KG1 (cell line): ENCODE data around the gene CFAP20DC.
"Not testable (repeated sequence)": the region's sequence is repeated elsewhere in the genome, so short reads cannot be mapped to it uniquely, and the experiment has no call there.

Experiments used
- DNase-seq: peaks from one replicate; lab custom pipeline; 2025; lab: John Stamatoyannopoulos, UW

Gene CFAP20DC

DNA sequence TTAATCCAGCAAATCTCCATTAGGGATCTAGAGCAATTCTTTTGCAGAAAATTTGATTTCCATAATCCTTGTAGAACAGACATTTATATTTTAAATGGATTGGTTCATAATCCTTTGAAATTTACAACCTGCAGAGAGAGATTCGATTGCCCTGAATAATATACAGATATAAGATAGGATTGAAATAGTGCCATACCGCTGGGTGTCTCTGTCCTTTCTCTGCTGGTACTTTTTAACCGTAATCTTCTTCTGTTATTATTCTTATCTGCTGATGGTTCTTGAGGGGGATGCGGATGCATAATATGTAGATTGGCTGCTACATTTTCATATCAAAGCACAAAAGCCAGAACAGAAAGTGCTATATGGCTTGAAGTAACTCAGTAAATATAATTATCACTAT is 182.2 kb downstream of the CFAP20DC start:
- DNase-seq, result no peak

DNA sequence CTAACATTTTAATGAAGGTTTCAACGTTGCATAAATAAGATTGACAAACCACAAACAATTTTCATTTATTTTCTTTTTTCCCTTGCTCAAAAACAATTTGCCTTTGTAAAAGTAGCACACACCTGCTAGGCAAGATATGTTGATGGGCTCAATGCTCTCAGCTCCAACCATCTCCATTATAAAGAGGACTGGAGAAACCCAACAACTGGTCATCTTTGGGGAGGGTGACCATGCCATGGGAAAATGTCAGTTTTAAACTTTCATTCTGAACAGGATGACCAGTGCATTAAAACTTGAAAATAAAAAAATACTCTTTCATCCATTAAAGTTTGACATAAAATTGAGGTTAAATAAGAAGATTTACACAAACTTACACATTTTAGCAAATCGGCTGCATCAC is 183.7 kb downstream of the CFAP20DC start:
- no peak for DNase-seq

DNA sequence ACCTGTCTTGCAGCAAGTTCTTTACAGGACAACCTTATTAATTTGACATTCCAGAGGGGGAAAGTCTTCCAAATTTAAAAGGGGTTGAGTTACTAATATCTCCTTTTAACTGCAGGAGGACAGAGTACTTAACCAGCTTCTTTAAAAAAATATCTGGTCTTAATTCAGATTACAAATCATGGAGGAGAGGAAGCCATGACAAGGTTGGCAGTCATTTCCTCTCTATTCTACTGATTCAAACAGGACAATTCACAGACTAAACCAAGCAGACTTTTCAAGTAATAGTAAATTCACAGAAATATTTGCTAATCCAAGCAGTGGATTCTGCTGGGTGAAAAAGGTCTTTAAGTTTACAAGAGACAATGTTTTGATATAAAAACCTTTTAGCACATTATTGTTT is 185.3 kb downstream of the CFAP20DC start:
- no peak for DNase-seq

GRCh38 chr3:58863206-58863605 is 186.6 kb downstream of the CFAP20DC start:
- DNase-seq, result no peak

- no peak for DNase-seq
These were observed 188.3 kb downstream of the CFAP20DC start for GRCh38 chr3:58861551-58861950.

GRCh38 chr3:58858126-58858525 is 191.7 kb downstream of the CFAP20DC start:
- no peak for DNase-seq

GRCh38 chr3:58857402-58857801 is 192.4 kb downstream of the CFAP20DC start:
- no peak for DNase-seq

DNA sequence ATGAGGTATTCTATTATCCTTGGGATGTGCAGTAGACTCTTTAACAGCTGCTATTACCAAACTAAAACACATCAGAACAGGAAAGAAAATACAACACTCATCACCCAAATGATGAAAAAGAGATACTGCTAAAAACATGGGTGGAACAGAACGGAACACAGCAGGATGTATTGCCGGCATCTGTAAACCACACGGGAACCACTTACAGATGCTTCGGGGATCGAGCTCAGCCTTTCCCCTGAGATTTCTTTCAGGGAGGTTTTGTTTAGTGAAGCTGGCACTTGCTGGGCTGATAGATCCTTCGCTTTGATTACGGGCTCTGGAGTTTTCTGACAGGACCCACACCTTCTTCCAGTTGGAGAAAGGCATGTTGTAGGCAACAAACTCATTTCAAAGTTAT is 201.0 kb downstream of the CFAP20DC start:
- no peak for DNase-seq

DNA sequence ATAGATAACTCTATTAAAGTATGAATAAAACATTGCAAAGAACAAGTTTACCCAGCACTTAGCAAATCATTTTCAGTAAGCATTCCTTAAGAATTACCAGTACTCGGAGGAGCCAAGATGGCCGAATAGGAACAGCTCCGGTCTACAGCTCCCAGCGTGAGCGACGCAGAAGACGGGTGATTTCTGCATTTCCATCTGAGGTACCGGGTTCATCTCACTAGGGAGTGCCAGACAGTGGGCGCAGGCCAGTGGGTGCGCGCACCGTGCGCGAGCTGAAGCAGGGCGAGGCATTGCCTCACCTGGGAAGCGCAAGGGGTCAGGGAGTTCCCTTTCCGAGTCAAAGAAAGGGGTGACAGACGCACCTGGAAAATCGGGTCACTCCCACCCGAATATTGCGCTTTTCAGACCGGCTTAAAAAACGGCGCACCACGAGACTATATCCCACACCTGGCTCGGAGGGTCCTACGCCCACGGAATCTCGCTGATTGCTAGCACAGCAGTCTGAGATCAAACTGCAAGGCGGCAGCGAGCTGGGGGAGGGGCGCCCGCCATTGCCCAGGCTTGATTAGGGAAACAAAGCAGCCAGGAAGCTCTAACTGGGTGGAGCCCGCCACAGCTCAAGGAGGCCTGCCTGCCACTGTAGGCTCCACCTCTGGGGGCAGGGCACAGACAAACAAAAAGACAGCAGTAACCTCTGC is 207.6 kb downstream of the CFAP20DC start:
- DNase-seq, result not testable (repeated sequence)

DNA sequence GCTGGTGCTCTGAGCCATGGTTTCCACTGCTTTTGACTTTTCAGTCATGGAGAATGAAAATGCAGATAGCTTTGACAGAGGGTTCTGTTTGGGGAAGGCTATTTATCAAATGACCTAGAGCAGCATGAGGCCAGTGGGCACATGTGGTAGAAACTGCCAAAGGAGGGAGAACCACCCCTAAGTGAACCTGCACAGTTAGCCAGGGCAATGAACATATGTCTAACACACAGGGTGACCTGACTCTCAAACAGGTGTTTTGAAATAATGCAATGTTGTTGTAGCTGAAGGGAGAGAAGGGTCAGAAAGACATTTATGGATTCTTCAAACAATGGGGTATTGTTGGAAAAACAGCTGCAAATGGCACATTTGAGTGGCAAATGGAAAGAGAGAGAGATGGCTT is 208.9 kb downstream of the CFAP20DC start:
- no peak for DNase-seq

- DNase-seq, result no peak
These were observed 209.9 kb downstream of the CFAP20DC start for GRCh38 chr3:58839964-58840363.

DNA sequence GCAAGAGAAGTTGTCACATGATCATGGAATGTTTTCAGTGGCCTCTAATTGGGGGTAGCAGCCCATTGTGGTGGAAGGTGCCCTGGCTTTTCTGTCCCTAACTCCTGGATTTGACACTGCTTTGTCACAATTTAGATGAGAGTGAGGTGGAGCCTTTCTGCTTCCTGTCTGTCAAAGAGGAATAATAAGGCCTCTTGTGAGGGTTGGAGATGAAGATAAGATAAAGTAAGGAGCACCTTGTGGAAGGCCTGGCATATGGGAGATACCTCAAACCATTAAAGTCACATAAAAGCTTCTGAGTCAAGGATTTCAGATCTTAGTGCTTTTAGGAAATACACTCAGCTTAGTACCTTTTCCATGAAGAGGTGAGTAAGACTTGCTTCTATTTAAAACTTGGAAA is 210.6 kb downstream of the CFAP20DC start:
- DNase-seq, result no peak

GRCh38 chr3:58837856-58838255 is 212.0 kb downstream of the CFAP20DC start:
- no peak for DNase-seq

DNA sequence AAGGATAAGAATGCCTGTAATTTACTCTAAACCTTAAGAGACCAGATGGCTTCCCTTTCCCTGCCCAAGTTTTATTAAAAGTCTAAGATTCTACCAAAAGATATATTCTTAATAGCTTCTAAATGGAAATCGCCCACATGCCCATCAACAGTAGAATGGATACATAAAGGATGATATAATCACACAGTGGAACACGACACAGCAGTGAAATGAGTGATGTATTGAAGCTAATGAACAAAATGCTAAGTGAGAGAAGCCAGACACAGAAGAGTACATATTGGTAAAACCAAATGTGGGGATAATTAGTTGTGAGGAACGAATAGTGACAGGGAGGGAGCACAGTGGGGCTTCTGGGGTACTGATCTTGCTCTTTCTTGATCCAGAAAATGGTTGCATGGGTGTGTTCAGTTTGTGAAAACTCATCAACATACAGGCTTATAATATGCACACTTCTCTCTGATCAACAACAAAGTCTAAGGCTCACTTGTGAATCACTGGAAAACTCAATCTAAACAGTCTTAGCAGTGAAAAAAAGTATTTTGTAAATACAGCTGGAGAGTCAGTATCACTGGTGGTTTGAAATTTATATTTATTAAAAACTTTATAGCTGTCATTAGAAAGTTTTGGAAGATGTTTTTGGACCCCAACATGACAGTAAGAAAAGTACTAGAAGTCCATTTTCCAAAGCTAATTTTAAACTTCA is 212.5 kb downstream of the CFAP20DC start:
- DNase-seq, result no peak

DNA sequence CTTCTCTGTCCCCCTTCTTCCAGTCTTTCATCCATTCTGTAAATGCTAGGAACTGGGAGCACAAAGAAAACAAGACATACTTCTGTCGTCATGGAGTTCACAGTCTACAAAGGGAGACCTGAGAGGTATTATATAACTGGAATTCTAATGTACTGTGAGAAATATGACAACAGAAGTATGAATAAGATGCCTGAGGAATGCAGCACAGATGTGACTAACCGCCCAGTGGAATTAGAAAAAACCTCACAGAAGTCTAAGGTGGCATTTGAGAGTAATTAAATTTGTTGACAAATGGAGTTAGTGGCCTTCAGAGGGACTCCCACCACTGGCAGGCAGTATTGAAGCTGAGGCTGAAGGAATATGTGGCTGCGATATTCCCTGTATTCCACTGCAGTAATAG is 214.7 kb downstream of the CFAP20DC start:
- DNase-seq, result no peak

GRCh38 chr3:58833491-58833890 is 216.3 kb downstream of the CFAP20DC start:
- no peak for DNase-seq

- DNase-seq, result no peak
These were observed 220.4 kb downstream of the CFAP20DC start for GRCh38 chr3:58829321-58830000.

GRCh38 chr3:58824777-58825176 is 225.0 kb downstream of the CFAP20DC start:
- DNase-seq, result no peak

GRCh38 chr3:58824285-58824684 is 225.5 kb downstream of the CFAP20DC start:
- peak; percentile 23 for DNase-seq

GRCh38 chr3:58806551-58807244 is 243.1 kb downstream of the CFAP20DC start:
- DNase-seq, result not testable (repeated sequence)

DNA sequence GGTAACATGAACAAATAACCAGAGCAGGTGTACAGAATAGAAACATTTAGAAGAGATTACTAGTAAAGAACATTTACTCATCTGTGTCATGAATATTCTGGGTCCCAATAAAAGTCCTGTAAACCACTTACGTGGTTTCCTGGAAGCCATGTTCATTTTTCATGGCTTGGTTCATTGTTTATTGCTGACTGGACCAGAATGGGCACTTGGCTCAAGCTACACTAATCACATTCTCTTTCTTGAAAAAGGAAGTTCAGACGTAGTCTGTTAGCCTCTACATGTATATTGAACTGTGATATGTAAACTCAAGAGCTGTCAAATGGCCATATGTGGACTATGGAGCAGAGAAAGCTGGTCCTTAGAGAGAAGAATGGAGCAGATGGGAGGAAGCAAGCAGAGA is 244.9 kb downstream of the CFAP20DC start:
- DNase-seq, result no peak

DNA sequence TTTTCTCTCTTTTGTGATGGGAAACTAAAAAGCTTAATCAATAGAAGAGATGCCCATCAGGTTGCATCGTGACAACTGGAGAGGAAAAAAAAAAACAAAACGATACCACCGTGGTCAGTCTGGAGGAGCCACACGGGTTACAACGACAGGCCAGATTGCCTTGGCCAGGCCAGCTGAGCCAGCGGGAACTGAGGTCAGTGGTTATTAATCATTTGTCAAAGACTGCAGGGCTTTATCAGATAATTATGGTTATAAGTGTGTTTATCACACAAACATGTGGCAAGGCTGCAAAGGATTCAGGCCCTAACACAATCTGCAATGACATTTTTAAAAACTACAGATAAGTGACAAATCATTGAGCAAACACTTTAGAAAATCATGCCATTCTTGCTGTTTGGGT is 248.3 kb downstream of the CFAP20DC start:
- DNase-seq, result no peak

DNA sequence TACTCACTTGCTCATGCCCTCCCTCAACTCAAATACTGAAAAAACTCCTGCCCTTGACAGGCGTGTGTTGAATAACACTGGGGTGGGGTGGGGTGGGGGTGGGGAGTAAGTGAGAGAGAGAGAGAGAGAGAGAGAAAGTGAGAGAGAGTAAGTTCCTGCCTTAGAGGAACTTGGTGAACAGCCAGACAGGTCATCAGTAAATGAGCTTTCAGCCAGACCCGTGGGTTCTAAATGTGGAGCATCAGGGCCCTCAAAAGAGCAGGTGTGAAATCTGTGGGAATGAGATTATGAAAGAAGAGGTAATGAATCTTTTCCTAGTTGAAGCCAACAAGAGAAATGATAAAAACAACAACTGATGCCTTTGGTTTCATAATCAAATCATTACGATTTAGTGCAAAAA is 248.9 kb downstream of the CFAP20DC start:
- no peak for DNase-seq
